Activated naive CD4-positive, alpha-beta T cell treated with anti-CD3 and anti-CD28 coated beads for 36 hours (primary cell): ENCODE measurements around the gene FAM78A. TPM values are rescaled to one million over a fixed set of nuclear protein-coding genes. Genes with fewer than 3 reads are reported as not detected.
"Not testable (repeated sequence)": the region's sequence is repeated elsewhere in the genome, so short reads cannot be mapped to it uniquely, and the experiment has no call there.

ENCODE experiments used
- CTCF ChIA-PET: fragments of 350-600 bp; sonication (Branson Sonifier 250); formaldehyde crosslinking; loops from one replicate; lab custom pipeline; 2021; ENCODE audit warnings: antibody characterized with exemption; lab: Charles Lee
- DNase-seq: peaks from one replicate; pipeline ENCODE4 v3.0.0-alpha.2; 2020
- H3K27ac Mint-ChIP-seq: one replicate; pipeline ENCODE4 v1.8.0; 2021; ENCODE audit warnings: mild to moderate bottlenecking, mixed read lengths
- H3K27me3 Mint-ChIP-seq: one replicate; pipeline ENCODE4 v1.8.0; 2021; ENCODE audit warnings: low read depth, mixed read lengths
- H3K36me3 Mint-ChIP-seq: one replicate; pipeline ENCODE4 v1.8.0; 2021; ENCODE audit warnings: low read depth, mixed read lengths
- H3K4me1 Mint-ChIP-seq: one replicate; pipeline ENCODE4 v1.8.0; 2021; ENCODE audit warnings: low read depth, mixed read lengths
- H3K4me3 Mint-ChIP-seq: one replicate; pipeline ENCODE4 v1.8.0; 2021; ENCODE audit warnings: mild to moderate bottlenecking, moderate library complexity, mixed read lengths
- H3K9me3 Mint-ChIP-seq: one replicate; pipeline ENCODE4 v1.8.0; 2021; ENCODE audit warnings: mixed read lengths
- intact Hi-C: fragments of 100-400 bp; cut with micrococcal nuclease; formaldehyde crosslinking; loops from one replicate; pipeline ENCODE4 v1.15.1; 2023
- total RNA-seq, 2 experiments: library from RNA; stranded (reverse); gene quantifications; one replicate each; pipeline ENCODE4 v1.2.3, GENCODE V29; 2021

The FAM78A gene
- total RNA-seq, 2 experiments from 2014 or later: 24.1 to 24.7 TPM

DNA sequence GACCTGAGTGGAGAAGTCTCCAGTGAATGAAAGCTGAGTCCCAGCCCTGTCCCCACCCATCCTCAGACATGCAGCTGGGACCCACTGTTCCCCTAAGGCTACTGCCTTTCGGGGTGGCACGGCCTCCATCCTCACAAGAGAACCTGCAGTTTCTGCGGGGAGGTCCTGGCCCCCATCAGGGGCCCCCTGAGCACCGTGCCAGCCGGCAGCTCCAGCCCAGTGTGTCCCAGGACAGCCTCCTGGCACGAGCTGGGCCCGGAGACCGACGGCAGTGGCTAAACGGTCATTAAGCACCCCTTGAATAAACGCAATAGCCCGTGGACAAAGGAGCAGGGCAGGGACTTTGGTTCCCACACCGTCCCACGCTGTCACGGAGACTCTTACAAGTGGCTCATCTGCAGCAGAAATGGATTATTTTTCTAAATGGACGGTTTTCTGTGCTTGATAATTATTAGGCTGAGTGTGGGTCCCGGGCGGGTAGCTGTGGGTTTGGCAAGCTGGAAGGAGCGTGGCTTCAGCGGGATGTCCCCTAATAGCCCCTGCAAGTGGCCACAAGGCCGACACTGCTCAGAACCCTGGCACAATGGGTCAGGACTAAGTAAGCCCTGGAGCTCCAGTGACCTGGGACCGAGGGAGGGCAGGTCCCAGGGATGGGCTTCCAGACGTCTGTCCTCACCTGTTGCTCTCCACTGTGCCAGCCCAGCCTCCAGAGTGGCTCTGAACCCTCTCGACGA is 17.4 kb downstream of the FAM78A start:
- peaks cover 54% of the 10 kb centered on the region for H3K4me1 Mint-ChIP-seq
- H3K9me3 Mint-ChIP-seq: no peaks in the 10 kb centered on the region
- CTCF ChIA-PET: no interaction called here
- no peak overlapping the region for H3K4me3 Mint-ChIP-seq
- H3K27ac Mint-ChIP-seq: peak overlapping the region; percentile 46
- H3K36me3 Mint-ChIP-seq: peaks cover 27% of the 10 kb centered on the region
- intact Hi-C loops: no loop called here
- no peak for DNase-seq
- H3K27me3 Mint-ChIP-seq: no peaks in the 10 kb centered on the region

DNA sequence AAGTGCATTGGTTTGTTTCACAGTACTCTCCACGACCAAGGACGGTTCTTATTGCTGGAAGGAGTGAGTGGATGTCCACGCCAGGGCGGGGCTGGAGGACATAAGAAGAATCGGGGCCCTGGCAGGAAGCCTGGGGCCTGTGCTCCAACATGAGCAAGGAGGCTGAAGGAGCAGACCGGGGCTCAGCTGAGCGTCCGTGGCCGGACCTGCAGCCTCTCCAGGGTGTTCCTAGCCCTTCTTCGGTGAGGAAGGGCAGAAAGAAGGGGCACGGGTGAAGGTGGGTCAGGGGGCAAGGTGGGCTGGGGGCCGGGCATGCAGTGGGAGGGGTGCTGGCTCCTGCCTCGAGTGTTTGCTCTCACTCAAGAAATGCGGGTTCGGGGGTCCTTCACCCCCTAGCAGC is 18.1 kb downstream of the FAM78A start:
- intact Hi-C loops: no loop called here
- Mint-ChIP-seq H3K4me1 (peaks cover 53% of the 10 kb centered on the region), H3K36me3 (peaks cover 22% of the 10 kb centered on the region), H3K4me3 (peak overlapping the region; percentile 18), H3K9me3 (no peaks in the 10 kb centered on the region), H3K27me3 (no peaks in the 10 kb centered on the region), H3K27ac (peak overlapping the region; percentile 99)
- CTCF ChIA-PET: interaction anchor here (1.1 to 3.0 kb wide), 2 partner anchors 20 to 78 kb away, joined by 5 to 10 read pairs; no protein-coding TSS in a partner anchor
- DNase-seq: peak; percentile 6

DNA sequence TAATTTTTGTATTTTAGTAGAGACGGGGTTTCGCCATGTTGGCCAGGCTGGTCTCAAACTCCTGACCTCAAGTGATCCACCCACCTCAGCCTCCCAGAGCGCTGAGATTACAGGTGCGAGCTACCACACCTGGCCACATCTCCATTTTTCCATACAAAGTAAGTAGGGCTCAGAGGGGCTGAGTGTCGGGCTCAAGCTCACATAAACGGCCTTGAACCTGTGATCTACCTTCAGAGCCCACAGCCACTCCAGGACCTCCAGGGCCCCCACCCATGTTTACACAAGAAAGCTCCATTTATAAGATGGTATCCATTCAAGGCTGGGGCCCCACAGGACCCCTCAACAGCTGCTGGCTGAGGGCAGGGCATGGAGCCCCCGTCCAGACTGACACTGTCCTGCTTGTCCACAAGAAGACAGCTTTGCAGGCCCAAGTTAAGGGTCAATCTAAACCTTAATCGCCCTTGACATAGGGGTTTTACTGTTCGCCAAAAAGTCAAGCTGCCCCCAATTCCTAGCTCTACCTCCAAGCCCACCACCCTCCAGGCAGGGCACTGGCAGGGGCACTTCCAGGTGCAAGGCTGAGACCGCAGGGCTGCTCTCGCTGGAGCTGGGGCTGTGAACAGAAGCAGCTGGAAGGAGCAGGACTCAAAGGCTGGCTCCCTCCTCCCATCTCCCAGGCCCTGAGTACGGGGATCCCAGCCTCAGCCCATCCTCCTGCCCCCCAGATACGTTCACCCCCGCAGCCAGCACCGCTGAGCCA is 18.9 kb downstream of the FAM78A start:
- no peaks in the 10 kb centered on the region for H3K9me3 Mint-ChIP-seq
- peaks cover 16% of the 10 kb centered on the region for H3K36me3 Mint-ChIP-seq
- H3K4me1 Mint-ChIP-seq: peaks cover 53% of the 10 kb centered on the region
- no peaks in the 10 kb centered on the region for H3K27me3 Mint-ChIP-seq
- peak overlapping the region; percentile 99 for H3K27ac Mint-ChIP-seq
- H3K4me3 Mint-ChIP-seq: peak overlapping the region; percentile 34
- peak; percentile 9 for DNase-seq
- intact Hi-C loops: no loop called here
- CTCF ChIA-PET: interaction anchor here (1.1 to 3.0 kb wide), 7 partner anchors 10 to 79 kb away, joined by 5 to 12 read pairs (median 10); no protein-coding TSS in a partner anchor

- peaks cover 48% of the 10 kb centered on the region for H3K4me1 Mint-ChIP-seq
- H3K4me3 Mint-ChIP-seq: peak overlapping the region; percentile 97
- H3K9me3 Mint-ChIP-seq: no peaks in the 10 kb centered on the region
- H3K27ac Mint-ChIP-seq: peak overlapping the region; percentile 99
- CTCF ChIA-PET: interaction anchor here (0.7 to 3.0 kb wide), 8 partner anchors 8 to 81 kb away, joined by 4 to 12 read pairs (median 8); no protein-coding TSS in a partner anchor
- intact Hi-C loops: loop anchor here (1.0 kb wide), 2 partner anchors 15 to 20 kb away; no protein-coding TSS in a partner anchor
- DNase-seq: no peak
- H3K36me3 Mint-ChIP-seq: peaks cover 9% of the 10 kb centered on the region
- no peaks in the 10 kb centered on the region for H3K27me3 Mint-ChIP-seq
Measured at GRCh38 chr9:131255676-131256197, 20.6 kb downstream of the FAM78A start.

DNA sequence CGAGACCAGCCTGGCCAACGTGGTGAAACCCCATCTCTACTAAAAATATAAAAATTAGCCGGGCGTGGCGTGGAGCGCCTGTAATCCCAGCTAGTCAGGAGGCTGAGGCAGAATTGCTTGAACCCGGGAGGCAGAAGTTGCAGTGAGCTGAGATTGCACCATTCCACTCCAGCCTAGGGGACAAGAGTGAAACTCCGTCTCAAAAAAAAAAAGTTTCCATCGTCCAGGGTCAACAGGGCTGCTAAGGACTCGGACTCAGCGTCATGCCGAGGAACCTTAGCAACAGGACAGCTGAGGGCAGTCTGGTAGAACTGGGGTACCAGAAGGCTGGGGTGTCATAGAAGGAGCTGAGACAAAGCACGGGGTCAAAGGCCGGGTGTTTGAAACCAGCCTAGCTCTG is 21.7 kb downstream of the FAM78A start:
- H3K27ac Mint-ChIP-seq: peak overlapping the region; percentile 79
- CTCF ChIA-PET: interaction anchor here (1.2 kb wide), 1 partner anchor 16 kb away, joined by 4 read pairs; no protein-coding TSS in a partner anchor
- no peaks in the 10 kb centered on the region for H3K27me3 Mint-ChIP-seq
- peaks cover 3% of the 10 kb centered on the region for H3K36me3 Mint-ChIP-seq
- no peak for DNase-seq
- H3K9me3 Mint-ChIP-seq: no peaks in the 10 kb centered on the region
- intact Hi-C loops: loop anchor here (5.0 kb wide), 3 partner anchors 77 to 248 kb away; partner anchors contain the start of gene POMT1
- peaks cover 41% of the 10 kb centered on the region for H3K4me1 Mint-ChIP-seq
- peak overlapping the region; percentile 97 for H3K4me3 Mint-ChIP-seq

GRCh38 chr9:131253891-131254491 is 22.3 kb downstream of the FAM78A start:
- Mint-ChIP-seq H3K36me3 (peaks cover 3% of the 10 kb centered on the region), H3K4me3 (peak overlapping the region; percentile 77), H3K4me1 (peaks cover 41% of the 10 kb centered on the region), H3K27ac (peak overlapping the region; percentile 87), H3K27me3 (no peaks in the 10 kb centered on the region), H3K9me3 (no peaks in the 10 kb centered on the region)
- CTCF ChIA-PET: interaction anchor here (1.1 to 1.7 kb wide), 4 partner anchors 13 to 76 kb away, joined by 4 to 12 read pairs (median 4); no protein-coding TSS in a partner anchor
- intact Hi-C loops: loop anchor here (2.0 to 5.0 kb wide), 4 partner anchors 57 to 248 kb away; partner anchors contain the start of gene POMT1
- DNase-seq: no peak

- CTCF ChIA-PET: interaction anchor here (1.0 to 2.2 kb wide), 3 partner anchors 14 to 22 kb away, joined by 3 to 6 read pairs (median 3); no protein-coding TSS in a partner anchor
- Mint-ChIP-seq H3K27me3 (no peaks in the 10 kb centered on the region), H3K9me3 (no peaks in the 10 kb centered on the region), H3K4me3 (peak overlapping the region; percentile 77), H3K36me3 (peaks cover 1% of the 10 kb centered on the region), H3K27ac (no peak overlapping the region), H3K4me1 (peaks cover 29% of the 10 kb centered on the region)
- intact Hi-C loops: loop anchor here (1.0 to 5.0 kb wide), 7 partner anchors 14 to 250 kb away; partner anchors contain the start of gene POMT1
- no peak for DNase-seq
Measured at GRCh38 chr9:131252120-131252519, 24.2 kb downstream of the FAM78A start.

DNA sequence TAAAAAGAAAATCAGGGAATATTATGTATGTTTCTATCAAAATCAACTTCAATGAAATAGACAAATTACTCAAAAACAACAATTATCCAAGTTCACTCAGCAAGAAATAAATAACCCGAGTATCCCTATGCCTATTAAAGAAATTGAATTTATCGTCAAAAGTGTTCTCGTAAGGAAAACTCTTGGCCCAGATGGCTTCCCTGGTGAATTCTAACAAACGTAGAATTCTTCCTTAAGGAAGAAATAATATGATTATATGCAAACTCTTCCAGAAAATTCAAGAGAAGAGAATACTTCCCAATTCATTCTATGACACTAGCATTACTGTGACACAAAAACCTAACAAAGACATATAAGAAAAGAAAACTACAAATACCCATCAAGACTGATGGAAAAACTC is 29.7 kb downstream of the FAM78A start:
- H3K4me3 Mint-ChIP-seq: no peak overlapping the region
- peaks cover 2% of the 10 kb centered on the region for H3K4me1 Mint-ChIP-seq
- intact Hi-C loops: no loop called here
- no peaks in the 10 kb centered on the region for H3K36me3 Mint-ChIP-seq
- peaks cover 3% of the 10 kb centered on the region for H3K9me3 Mint-ChIP-seq
- no peak for DNase-seq
- CTCF ChIA-PET: interaction anchor here (0.7 to 1.9 kb wide), 3 partner anchors 10 to 496 kb away, joined by 3 to 6 read pairs (median 5); no protein-coding TSS in a partner anchor
- H3K27me3 Mint-ChIP-seq: no peaks in the 10 kb centered on the region
- no peak overlapping the region for H3K27ac Mint-ChIP-seq

DNA sequence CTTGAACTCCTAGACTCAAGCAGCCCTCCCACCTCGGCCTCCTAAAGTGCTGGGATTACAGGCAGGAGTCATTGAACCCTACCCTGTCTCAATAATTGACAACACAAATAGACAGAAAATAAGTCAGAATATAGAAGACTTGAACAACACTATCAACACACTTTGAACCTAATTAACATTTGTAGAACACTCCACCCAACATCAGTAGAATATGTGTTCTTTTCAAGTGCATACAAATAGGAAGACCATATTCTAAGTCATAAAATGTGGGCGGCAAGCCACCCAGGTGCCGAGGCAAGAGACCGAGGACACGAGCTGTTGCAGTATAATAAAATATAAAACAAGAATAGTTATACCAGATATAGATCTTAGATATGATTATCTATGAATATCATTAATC is 32.0 kb downstream of the FAM78A start:
- H3K9me3 Mint-ChIP-seq, intact Hi-C loops, H3K36me3 Mint-ChIP-seq, H3K4me3 Mint-ChIP-seq, H3K27me3 Mint-ChIP-seq, H3K27ac Mint-ChIP-seq, DNase-seq, H3K4me1 Mint-ChIP-seq: not testable (repeated sequence)
- CTCF ChIA-PET: interaction anchor here (1.3 kb wide), 1 partner anchor 12 kb away, joined by 3 read pairs; no protein-coding TSS in a partner anchor

GRCh38 chr9:131240047-131240921 is 36.0 kb downstream of the FAM78A start:
- Mint-ChIP-seq H3K27ac (no peak overlapping the region), H3K4me1 (peaks cover 17% of the 10 kb centered on the region), H3K27me3 (no peaks in the 10 kb centered on the region), H3K9me3 (peaks cover 3% of the 10 kb centered on the region), H3K36me3 (peaks cover 4% of the 10 kb centered on the region), H3K4me3 (no peak overlapping the region)
- intact Hi-C loops: no loop called here
- CTCF ChIA-PET: interaction anchor here (0.6 kb wide), 1 partner anchor 31 kb away, joined by 3 read pairs; no protein-coding TSS in a partner anchor
- no peak for DNase-seq
